Astrocyte of the hippocampus (primary cell): ENCODE results near the gene HACD2.

ENCODE experiments used
- DNase-seq: peaks from one replicate; pipeline ENCODE4 v3.0.0; 2011; ENCODE audit warnings: low read depth, low spot score

HACD2 gene

DNA sequence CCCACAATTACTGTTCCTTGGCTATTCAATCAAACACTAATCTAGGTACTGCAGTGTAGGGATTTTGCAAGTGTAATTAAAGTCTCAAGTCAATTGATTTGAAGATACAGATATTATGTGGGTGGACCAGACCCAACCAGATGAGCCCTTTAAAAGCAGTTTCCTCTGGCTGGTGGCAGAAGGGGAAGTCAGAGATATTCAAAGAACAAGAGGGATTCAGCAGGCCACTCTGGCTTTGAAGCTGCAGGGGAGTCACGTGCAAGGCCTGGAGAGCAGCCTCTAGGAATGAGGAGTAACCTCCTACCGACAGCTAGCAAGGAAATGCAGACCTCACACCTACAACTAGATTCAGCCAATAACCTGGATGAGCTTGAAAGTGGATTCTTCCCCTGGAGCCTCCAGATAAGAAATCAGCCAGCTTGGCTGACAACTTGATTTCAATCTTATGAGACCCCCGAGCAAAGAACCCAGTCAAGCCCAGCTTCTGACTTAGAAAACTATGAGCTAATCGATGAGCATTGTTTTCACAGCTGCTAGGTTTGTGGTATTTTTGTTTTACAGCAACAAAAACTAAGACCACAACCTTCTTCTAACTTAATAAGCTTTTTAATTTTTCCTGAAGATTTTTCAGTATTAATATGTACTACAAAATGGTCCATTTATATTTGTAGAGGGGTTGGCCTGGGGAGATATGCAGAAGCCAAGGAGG lies 13.4 kb downstream of the HACD2 start:
- no peak for DNase-seq

DNA sequence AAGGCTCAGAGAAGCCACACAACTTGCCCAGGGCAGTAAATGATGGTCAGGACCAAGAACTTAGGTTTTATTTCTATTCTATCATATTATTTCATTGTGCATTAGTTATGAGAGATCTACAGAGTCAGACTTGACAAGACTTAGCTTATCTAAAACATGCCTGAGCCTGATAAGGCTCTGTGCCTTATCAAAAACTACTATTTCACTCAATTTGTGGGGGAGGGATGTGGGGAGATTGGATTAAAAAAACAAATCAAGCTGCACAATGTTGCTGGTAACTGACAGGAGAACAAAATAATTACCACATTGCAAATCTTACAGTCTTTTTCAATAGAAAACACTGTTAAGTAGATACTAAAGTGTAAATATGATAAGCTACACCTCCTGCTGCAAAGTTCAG lies 16.0 kb downstream of the HACD2 start:
- DNase-seq: no peak

DNA sequence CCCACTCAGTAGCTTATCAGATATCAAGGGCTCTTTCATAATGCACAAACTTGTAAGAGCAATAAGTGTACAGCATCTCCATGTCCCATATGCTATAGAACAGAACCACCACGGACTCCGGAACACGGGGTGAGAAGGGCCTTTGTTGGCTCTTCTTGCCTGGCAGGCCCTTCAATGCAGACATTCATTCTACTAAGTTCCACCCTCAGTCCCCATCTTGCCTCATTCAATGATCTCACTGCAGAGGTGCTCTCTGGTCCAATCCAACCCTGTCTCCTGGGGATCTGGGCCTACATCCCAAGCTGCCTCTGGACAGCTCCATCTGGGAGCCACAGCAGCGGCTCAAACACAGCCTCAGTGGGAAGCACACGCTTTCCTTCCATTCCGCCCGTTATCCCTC lies 16.8 kb downstream of the HACD2 start:
- no peak for DNase-seq

DNA sequence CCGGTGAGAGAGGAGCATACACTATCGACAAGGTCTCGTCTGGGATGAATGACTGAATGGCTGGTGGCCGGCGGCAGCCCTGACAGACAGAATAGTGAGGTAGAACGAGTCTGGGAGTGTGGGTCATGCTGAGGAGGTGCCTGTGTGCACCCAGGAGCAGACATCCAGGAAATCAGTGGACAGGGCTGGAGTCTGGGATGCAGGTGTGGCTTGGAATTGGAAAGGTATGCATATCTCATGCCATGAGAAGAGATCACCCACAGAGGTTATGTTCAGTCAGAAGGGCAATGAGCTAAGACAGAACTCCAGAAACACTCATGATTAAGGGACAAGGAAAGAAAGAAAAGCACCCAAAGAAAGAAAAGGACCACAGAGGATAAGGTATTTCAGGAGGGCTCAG lies 20.8 kb downstream of the HACD2 start:
- no peak for DNase-seq

DNA sequence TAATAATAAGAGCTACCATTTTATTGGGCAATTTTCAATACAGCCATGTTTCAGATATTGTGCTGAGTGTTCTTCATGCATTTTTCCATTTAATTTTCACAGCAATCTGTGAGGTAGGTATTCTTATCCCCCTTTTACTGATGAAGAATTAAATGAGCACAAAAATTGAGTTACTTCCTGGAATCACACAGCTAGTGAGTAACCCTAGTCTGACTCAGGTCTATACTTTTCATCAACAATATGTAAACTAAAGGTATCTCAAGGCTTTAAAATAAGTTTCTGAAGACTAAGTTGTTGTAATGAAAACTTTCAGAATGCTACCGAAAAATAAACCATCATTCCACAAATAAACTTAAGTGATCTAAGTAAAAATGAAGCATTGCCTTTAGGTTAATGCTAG lies 22.3 kb downstream of the HACD2 start:
- no peak for DNase-seq

DNA sequence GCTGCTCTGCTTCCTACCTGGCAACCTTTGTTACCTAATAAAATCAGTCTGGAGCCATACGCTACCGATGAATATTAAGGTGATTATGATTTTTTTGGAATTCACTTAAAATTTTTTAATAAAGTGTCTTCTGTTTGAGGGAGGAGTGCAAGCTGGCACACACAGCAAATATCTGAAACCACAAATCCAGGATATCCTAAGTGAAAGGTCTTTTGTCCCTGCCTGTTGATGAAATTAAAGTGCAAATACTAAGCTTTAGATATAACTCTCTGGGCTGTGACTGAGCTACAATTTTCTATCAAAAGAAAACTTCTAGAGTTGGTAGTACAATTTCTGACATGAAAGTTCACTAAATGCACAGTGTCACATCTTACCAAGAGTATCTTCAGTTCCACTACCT lies 23.7 kb downstream of the HACD2 start:
- no peak for DNase-seq

DNA sequence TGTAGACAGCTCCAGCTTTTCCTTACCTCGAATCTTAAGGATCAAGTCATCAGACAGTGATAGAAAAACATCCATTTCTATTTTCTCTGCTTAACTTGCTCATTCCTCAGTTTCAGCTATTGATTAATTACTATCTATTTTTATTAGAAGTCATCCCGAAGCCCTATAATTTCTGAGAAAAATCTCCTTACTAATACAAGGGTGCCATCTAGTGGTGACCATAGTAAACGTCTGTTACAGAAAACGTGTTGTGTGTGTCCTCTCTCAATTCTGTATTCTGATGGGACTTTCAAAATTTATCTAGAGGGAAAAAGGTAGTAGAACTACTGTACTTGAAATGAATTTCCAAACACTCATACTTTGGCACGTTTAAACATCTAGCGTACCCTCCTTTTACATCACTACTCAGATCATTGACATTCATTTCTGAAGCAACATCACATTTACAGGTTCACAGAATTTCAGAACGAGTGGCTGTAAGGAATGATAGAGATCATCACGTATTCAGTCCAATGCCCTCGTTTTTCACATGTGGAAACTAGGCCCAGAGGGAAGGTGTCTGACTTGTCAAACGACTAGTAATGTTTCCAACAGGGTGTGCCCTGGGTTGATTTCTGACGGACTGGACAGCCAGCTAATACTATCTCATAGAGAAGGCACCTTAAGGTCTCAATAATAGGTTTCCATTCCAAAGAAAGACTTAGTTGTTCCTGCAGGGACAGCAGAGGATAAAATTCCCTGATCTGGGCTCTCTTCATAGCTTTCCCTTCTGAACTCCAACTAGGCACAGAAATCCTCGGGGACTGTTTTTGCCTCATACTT lies 25.6 kb downstream of the HACD2 start:
- peak; percentile 66 for DNase-seq

DNA sequence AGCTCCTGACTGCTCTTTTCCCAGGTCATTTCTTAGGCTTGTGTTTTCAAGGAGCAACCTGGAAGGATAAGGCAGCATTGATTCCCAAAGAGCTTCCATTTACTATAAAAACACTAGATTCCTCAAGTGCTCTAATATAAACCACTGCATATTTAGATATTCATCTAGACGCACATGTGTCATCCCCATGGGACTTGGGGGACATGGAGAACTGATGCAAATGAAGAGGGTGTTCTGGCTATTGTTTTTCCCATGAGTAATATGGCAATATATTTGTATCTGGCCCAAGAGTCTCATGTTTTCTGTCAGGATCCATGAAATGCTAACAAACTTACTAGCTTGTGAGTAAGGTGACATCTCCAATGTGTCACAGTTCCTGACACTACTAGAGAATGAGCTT lies 31.3 kb downstream of the HACD2 start:
- no peak for DNase-seq

DNA sequence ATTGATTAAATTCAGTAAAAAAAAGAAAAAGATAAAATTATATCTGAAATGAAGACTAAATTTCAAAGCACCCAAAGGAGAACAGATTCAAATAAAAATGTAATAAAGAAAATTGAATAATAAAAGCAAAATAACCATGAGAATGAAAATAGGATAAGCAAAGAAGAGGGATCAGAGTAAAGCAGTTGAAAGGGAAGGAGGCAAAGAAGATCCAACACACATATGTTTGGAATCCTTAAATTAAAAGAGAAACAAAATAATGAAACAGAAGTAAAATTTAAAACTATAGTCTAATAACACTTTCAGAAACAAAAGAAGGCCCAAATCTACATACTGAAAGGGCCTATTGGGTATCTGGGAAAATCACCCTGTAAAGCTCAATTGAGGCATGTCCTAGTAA lies 32.1 kb downstream of the HACD2 start:
- DNase-seq: no peak

DNA sequence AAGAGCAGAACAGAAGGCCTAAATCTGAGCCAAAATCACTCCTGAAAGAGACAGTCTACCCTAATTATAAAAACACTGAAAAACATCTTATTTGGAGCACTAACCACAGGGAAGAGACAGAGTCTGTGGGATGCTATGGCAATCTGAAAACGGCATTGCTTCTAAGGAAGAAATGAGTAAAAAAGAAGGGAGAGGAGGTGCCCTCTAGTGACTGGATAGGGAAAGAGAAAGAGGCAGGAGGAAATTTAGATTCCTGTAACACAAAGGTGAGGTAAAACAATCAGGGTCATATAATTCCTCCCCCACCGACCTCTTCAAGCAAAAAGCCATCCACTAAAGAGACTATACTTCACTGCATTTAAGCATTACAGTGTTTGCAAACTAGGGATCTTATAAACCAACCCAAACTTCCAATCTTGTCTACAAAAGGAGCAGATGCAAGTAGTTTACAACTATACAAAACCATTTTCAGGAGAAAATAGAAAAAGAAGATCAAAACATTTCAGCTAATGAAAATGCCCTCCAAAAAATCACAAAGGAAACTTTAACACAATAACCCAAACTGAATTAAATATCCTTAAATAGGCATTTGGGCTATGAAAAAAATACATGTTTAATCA lies 32.6 kb downstream of the HACD2 start:
- DNase-seq: peak; percentile 30

DNA sequence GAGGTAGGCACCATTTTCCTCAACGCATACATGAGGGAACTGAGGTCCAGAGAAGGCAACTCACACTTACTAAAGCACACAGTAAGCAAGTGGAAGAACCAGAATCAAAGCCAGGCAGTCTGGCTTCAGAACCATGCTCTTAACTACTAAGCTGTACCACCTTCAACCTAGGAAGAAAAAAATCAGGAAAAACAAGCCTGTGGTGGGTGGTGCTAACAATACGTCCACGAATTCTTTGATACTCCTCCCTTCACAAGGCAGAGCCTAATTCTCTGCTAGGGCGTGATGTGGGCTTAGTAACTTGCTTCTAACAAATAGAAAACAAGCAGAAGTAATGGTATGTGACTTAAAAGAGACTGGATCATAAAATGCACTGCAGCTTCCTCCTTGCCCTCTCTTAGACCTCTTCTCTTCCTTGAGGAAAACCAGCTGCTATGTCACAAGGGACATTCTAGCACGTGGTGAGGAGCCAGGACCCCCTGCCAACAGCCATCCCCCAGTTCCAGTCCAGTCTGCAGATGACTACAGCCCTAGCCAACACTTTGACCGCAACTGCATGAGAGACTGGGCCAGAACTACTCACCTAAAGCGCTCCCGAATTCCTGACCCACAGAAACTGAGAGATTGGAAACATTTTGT lies 36.9 kb downstream of the HACD2 start:
- no peak for DNase-seq

DNA sequence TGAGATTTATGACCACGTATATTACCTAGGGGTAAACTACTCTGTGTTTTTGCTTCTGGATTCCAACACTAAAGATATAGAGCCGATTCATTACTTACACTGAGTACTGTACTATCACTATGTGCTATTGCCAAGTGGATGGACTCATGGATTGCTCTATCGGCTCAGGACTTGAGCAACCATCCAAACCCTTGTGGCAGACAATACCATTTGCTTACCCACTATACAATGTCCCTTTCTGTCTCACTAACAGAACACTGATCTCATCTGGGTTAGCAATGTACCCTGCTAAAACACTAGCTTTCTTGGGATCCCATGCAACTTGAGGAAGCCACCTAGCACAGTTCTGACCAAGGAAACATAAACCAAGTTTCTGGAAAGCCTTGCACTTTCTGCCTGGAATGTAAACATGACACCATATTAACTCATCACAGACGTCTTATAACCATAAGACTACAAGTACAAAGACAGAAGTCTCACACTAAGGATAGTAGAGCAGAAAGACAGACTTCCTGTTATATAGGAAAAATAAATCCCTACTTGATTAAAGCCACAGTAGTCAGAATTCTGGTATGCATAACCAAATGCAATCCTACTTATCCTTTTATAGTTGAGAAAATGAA lies 38.6 kb downstream of the HACD2 start:
- DNase-seq: peak; percentile 11

DNA sequence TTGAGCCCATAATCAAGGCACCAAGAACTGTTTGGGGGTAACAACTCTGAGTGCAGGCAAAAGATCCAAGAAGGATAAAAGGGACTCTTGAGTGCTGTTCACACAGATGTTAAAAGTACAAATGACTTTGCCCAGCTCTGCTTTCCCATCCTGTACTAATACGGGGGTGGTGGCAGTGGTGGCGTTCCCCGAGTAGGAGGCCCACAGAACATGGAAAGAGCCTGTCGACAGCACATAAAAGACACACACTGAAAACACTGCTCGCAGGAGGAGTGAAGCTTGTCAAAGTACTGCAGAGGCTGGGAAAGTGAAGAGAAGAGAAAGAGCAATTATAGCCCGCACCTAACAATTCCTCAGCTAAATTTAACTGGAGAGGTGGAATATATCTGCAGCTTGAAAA lies 40.9 kb downstream of the HACD2 start:
- DNase-seq: no peak

DNA sequence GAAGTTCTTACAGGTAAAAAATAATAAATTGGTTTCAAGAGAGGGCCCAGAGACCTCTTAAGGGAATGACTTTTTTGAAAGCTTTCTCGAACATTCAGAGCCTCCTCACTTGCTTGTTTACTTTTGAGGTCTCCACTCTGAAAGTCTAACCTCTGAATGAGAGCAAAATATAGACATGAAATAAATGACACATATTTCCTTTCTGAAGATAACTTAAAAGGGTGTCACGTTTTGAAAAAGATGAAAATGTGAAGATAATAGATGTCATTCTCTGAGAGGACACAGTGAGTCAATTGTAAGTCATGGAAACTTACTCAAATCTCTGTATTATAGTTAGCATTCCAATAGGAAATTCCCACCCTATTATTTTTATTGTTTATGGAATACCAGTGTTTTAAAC lies 44.6 kb downstream of the HACD2 start:
- no peak for DNase-seq

DNA sequence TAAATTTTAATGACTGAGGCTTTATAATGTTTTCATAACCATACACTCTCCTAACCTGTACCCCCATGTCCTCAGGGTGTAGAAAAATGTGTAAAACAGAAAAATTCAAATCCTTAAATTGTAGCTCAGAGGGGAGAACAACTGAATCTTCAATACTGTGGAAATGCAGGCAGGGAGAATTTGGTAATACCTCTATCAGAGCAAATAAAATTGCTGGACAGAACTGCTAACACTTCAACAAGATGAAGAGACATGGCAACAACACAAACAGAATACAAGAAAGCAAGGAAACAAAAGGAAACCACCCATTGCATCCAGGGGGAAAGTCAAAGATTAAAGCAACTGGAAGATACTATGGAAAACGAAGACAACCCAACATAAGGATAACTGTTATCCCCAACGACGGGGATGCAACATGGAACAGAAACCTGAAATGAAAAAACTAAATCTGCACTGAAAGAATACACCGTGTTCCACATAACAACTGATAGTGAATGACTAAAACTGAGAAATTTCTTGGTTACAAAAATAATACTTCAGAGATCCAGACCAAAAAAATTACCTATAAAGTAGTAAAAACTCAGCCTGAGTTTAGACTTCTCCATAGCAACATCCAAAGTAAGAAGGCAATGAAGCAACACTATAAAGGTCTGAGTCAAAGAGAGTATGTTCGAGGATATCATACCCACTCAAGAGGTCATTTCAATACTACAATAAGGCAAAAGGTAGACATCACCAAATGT lies 48.5 kb downstream of the HACD2 start:
- no peak for DNase-seq

DNA sequence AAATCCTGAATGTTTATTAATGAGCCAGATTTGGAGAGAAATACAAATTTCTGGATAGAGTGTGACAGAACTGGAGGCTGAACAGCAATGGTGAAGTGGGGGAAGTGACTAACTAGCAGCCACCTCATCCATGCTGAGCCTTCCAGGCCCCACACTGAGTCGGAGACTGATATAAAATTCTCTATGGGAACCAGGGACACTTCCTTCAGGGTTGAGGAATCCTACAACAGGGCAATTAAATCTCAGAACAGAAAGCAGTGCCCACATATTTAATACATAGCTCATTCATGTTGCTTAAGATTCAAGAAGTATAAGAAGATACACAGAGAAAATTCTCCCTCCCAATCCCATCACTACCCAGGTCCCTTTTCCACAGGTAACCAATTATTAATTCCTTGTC lies 49.3 kb downstream of the HACD2 start:
- DNase-seq: peak; percentile 53

DNA sequence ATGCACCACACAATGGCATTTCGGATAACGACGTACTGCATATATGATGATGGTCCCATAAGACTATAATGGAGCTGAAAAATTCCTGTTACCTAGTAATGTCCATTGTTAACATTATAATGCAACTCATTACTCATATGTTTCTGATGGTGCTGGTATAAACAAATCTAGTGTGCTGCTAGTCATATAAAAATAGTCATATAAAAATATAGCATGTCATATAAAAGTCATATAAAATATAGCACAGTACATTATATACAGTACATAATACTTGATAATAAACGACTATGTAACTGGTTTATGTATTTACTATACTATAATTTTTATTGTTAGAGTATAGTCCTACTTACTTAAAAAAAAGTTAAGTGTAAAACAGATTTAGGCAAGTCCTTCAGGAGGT lies 50.6 kb downstream of the HACD2 start:
- DNase-seq: no peak

DNA sequence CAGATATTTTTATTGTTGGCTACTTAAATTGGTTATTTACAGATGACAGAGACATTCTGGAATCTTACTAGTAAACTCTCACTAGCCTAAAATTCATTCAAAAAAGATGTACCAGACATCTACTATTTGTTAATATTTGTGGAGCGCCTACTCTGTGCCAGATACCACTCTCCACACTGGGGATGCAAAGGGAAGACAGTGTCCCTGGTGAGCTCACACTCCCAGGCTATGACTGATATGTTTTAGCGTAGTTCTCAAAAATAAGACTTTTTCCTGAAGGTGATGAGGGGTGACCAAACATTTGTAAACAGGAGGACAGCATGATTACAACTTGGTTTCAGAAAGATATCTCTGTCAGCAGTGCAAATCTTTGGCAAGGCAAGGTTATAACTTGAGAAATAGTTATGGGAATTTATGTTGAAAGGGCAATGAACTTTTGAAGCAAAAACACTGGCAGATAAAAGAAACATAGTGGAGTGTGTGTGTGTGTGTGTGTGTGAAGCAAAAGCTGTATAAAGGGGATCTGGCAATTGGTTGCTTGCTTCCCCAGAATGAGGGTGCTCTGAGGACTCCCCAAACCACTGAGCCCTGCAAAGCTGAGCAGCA lies 51.2 kb downstream of the HACD2 start:
- no peak for DNase-seq

DNA sequence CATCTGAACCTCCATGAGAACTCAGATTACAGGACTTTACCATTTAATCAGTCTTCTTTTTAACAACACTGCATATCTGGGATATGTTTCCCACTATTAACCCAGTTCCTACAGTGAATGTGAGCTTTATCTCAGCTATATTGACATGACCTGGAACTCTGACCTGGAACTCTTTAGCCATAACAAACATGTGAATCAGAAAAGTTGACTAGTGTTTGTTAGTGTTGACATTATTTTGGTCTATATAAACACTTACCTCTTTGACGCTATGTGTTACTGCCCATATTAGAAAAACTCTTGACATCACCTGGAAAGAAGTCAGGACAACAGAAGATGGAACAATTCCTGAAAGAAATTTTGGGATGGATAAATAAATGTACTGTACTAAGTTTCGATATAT lies 56.7 kb downstream of the HACD2 start:
- no peak for DNase-seq

DNA sequence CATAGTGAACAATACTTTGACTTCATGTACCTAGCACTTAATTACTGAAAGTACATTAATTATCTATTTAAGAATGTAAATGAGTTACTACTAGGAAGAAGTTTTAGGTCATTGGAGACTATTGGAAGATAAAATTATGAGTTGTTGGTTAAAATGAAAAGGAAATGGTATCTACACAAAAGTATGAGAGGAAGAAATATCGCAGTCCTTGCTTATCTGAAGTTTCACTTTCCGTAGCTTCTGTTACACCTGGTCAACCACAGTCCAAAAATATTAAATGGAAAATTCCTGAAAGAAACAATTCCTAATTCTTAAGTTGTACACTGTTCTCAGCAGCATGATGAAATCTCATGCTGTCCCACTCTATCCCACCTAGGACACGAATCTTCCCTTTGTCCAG lies 57.8 kb downstream of the HACD2 start:
- DNase-seq: no peak

DNA sequence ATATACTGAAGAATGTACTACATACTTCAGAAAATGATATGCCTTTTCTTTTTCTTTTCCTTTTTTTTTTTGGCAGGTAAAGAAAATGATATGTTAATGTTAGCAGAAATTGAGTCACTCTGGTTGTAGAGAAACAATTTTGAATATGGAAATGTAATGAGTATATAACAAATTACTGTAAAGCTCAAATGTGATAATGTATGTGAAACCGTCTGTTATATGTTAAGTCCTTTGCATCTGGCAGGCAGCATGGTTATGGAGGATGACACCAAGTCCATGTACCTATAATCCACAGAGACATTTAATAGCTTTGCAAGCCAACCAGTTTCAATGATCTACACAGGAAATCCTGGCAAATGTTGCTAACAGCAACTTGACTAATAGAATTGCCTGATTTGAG lies 58.4 kb downstream of the HACD2 start:
- DNase-seq: no peak
